ENCODE results near the gene BAHCC1.

The BAHCC1 gene

GRCh38 chr17:81482673-81483072, 87.4 kb downstream of the BAHCC1 start:
- H3K9me3 ChIP-seq (ENCODE audit: control insufficient read depth, insufficient read depth, low read depth, low read length), result no peaks in the 10 kb centered on the region
- no peak overlapping the region for H3K4me3 ChIP-seq (ENCODE audit: low read depth, low read length)
- ChIA-PET CTCF (interaction anchor here (0.7 to 3.1 kb wide), 4 partner anchors 42 to 191 kb away, joined by 3 to 21 read pairs (median 4); no protein-coding TSS in a partner anchor), POLR2A (interaction anchor here (2.1 kb wide), 1 partner anchor 88 kb away, joined by 5 read pairs; the partner anchor contains the start of gene BAHCC1)
- no peak overlapping the region for H3K27ac ChIP-seq (ENCODE audit: extremely low read depth, low read depth, low read length)
- H3K4me1 ChIP-seq (ENCODE audit: control insufficient read depth, insufficient read depth, low read length), result peaks cover 3% of the 10 kb centered on the region; the same call in 1 of the 2 replicates
- TF ChIP-seq PRDM4 (tag by site-specific recombination; IDR thresholded peaks at IDR 0.05) (no peak), ZNF239 (tag by site-specific recombination; IDR thresholded peaks at IDR 0.05) (no peak), ZNF624 (tag by site-specific recombination; IDR thresholded peaks at IDR 0.05) (no peak), GLIS1 (tag by site-specific recombination; IDR thresholded peaks at IDR 0.05) (peak; percentile 80), ZNF501 (tag by site-specific recombination; IDR thresholded peaks at IDR 0.05) (no peak), PRDM10 (tag by site-specific recombination; IDR thresholded peaks at IDR 0.05) (no peak), GLIS2 (tag by site-specific recombination; IDR thresholded peaks at IDR 0.05) (0 out of 2 replicates have a peak, but pooled peaks have one; percentile 27), GLI2 (tag by site-specific recombination; IDR thresholded peaks at IDR 0.05; ENCODE audit: borderline replicate concordance, low read depth) (no peak), WT1 (tag by site-specific recombination; IDR thresholded peaks at IDR 0.05) (no peak), ZIC2 (tag by site-specific recombination; IDR thresholded peaks at IDR 0.05) (peak; percentile 70), ZNF544 (tag by site-specific recombination; IDR thresholded peaks at IDR 0.05) (no peak), GLI4 (tag by site-specific recombination; IDR thresholded peaks at IDR 0.05) (no peak), ZNF76 (tag by site-specific recombination; IDR thresholded peaks at IDR 0.05; ENCODE audit: borderline replicate concordance, low read depth) (no peak), ZNF664 (tag by site-specific recombination; IDR thresholded peaks at IDR 0.05) (no peak), ZNF621 (tag by site-specific recombination; IDR thresholded peaks at IDR 0.05) (no peak), ZNF292 (tag by site-specific recombination; IDR thresholded peaks at IDR 0.05; ENCODE audit: borderline replicate concordance, low read depth) (no peak)
- no peaks in the 10 kb centered on the region for H3K36me3 ChIP-seq (ENCODE audit: control insufficient read depth in 2 of 2, insufficient read depth in 1 of 2, low read length in 2 of 2)

GRCh38 chr17:81483085-81483861, 88.0 kb downstream of the BAHCC1 start:
- no peaks in the 10 kb centered on the region for H3K36me3 ChIP-seq (ENCODE audit: control insufficient read depth in 2 of 2, insufficient read depth in 1 of 2, low read length in 2 of 2)
- ChIA-PET POLR2A (interaction anchor here (0.6 to 2.2 kb wide), 4 partner anchors 24 to 91 kb away, joined by 3 to 13 read pairs (median 6); partner anchors contain the start of gene BAHCC1), CTCF (interaction anchor here (0.7 to 3.1 kb wide), 11 partner anchors 37 to 229 kb away, joined by 3 to 28 read pairs (median 4); no protein-coding TSS in a partner anchor)
- TF ChIP-seq HIC1 (tag by site-specific recombination; IDR thresholded peaks at IDR 0.05) (peak; percentile 60), GLIS1 (tag by site-specific recombination; IDR thresholded peaks at IDR 0.05) (peak; percentile 63), ZNF366 (tag by site-specific recombination; conservative IDR thresholded peaks at IDR 0.05) (no peak), ZNF398 (tag by site-specific recombination; IDR thresholded peaks at IDR 0.05) (0 out of 2 replicates have a peak, but pooled peaks have one; percentile 11), ZIC2 (tag by site-specific recombination; IDR thresholded peaks at IDR 0.05) (0 out of 2 replicates have a peak, but pooled peaks have one; percentile 6), ZNF600 (tag by site-specific recombination; IDR thresholded peaks at IDR 0.05) (0 out of 2 replicates have a peak, but pooled peaks have one; percentile 12), OSR2 (tag by site-specific recombination; IDR thresholded peaks at IDR 0.05) (no peak)
- no peak overlapping the region for H3K4me3 ChIP-seq (ENCODE audit: low read depth, low read length)
- no peak overlapping the region for H3K27ac ChIP-seq (ENCODE audit: extremely low read depth, low read depth, low read length)
- no peaks in the 10 kb centered on the region for H3K9me3 ChIP-seq (ENCODE audit: control insufficient read depth, insufficient read depth, low read depth, low read length)
- peaks cover 5% of the 10 kb centered on the region for H3K4me1 ChIP-seq (ENCODE audit: control insufficient read depth, insufficient read depth, low read length)

Data from HEK293 (cell line).